Measurements from ENCODE around the gene GET4. TPM values are rescaled to one million over a fixed set of nuclear protein-coding genes. Genes with fewer than 3 reads are reported as not detected.

Gene GET4
- total RNA-seq, 1 experiment from 2014 or later: 44.8 TPM

DNA sequence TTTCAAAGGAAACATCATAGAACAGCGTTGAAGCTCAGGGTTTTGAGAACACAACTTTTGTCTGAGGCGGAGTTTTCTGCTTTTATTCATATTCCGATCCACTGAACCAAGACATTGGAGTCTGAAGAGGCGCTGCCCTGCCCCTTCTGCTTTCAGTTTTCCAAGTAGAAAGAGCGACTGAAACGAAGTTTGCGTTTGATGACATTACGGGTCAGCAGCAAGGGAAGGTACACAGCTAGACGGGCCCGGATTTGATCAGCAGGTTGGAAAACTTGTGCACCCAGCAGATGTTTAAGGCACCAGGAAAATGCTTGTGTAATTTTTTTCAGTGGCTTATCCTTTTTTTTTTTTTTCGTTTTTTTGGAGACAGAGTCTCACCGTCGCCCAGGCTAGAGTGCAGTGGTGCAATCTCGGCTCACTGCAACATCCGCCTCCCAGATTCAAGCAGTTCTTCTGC lies 43.4 kb upstream of the GET4 start:
- ChIA-PET CTCF (interaction anchor here (1.7 kb wide), 1 partner anchor 41 kb away, joined by 5 read pairs; no protein-coding TSS in a partner anchor), POLR2A (no interaction called here), RAD21 (ENCODE audit: low non-redundant PET in 1 of 2, low total read pairs in 2 of 2, uncharacterized antibody in 2 of 2, unreplicated experiment in 2 of 2) (no interaction called here)
- TSS peak; percentile 36 for BruUV-seq (replicated peaks)
- Histone ChIP-seq H3K9ac (ENCODE audit: low read length) (peak overlapping the region; percentile 75), H3K4me3 (replicated peaks in 1 of 2; ENCODE audit: low read depth in 1 of 2, low read length in 2 of 2) (peak overlapping the region; percentile 13 to 45; a peak in 2 of 4 replicates), H3K36me3 (ENCODE audit: control insufficient read depth in 1 of 2, insufficient read depth in 2 of 2, low read length in 2 of 2) (peaks cover 0 to 11% of the 10 kb centered on the region in 2 experiments; a peak in 1 of 4 replicates), H3K79me2 (ENCODE audit: insufficient read depth, low read length) (peaks cover 93% of the 10 kb centered on the region), H3K9me2 (ENCODE audit: insufficient read depth) (no peaks in the 10 kb centered on the region), H4K20me1 (ENCODE audit: insufficient read depth) (no peaks in the 10 kb centered on the region), H3K4me1 (ENCODE audit: control insufficient read depth in 1 of 2, insufficient read depth in 2 of 2, low read length in 2 of 2) (peaks cover 46 to 80% of the 10 kb centered on the region in 2 experiments), H3K27ac (ENCODE audit: low read depth, low read length) (peak overlapping the region; percentile 98), H3K4me2 (ENCODE audit: low read length) (peak overlapping the region; percentile 90), H3K9me3 (ENCODE audit: control insufficient read depth in 1 of 2, insufficient read depth in 1 of 2, low read depth in 1 of 2, low read length in 2 of 2) (no peaks in the 10 kb centered on the region), H2AFZ (ENCODE audit: low read depth, low read length, poor library complexity, severe bottlenecking) (no peak overlapping the region), H3K27me3 (ENCODE audit: insufficient read depth, low read length) (no peaks in the 10 kb centered on the region)
- no peak for TF ChIP-seq ZFX (IDR thresholded peaks at IDR 0.05)
- no peak for TF ChIP-seq EGR1 (IDR thresholded peaks at IDR 0.05; ENCODE audit: low read depth)
- TF ChIP-seq, protein P1, sequence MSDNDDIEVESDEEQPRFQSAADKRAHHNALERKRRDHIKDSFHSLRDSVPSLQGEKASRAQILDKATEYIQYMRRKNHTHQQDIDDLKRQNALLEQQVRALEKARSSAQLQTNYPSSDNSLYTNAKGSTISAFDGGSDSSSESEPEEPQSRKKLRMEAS (IDR thresholded peaks at IDR 0.05): no peak
- TF ChIP-seq TCF7L2 (IDR thresholded peaks at IDR 0.05; ENCODE audit: borderline replicate concordance, extremely low read depth, insufficient read depth, insufficient read length): no peak
- no peak for TF ChIP-seq SRF (IDR thresholded peaks at IDR 0.05; ENCODE audit: low read depth)
- TF ChIP-seq, protein P2, sequence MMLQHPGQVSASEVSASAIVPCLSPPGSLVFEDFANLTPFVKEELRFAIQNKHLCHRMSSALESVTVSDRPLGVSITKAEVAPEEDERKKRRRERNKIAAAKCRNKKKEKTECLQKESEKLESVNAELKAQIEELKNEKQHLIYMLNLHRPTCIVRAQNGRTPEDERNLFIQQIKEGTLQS (IDR thresholded peaks at IDR 0.05): no peak
- no peak for TF ChIP-seq RAD21 (IDR thresholded peaks at IDR 0.05; ENCODE audit: low read depth)
- TF ChIP-seq POLR2A (IDR thresholded peaks at IDR 0.05; ENCODE audit: borderline replicate concordance, extremely low read depth, insufficient read depth, insufficient read length): no peak
- peak; percentile 18 for ATAC-seq
- intact Hi-C loops (cut with micrococcal nuclease): no loop called here
- DNase-seq (ENCODE audit: low read depth, low spot score): no peak

DNA sequence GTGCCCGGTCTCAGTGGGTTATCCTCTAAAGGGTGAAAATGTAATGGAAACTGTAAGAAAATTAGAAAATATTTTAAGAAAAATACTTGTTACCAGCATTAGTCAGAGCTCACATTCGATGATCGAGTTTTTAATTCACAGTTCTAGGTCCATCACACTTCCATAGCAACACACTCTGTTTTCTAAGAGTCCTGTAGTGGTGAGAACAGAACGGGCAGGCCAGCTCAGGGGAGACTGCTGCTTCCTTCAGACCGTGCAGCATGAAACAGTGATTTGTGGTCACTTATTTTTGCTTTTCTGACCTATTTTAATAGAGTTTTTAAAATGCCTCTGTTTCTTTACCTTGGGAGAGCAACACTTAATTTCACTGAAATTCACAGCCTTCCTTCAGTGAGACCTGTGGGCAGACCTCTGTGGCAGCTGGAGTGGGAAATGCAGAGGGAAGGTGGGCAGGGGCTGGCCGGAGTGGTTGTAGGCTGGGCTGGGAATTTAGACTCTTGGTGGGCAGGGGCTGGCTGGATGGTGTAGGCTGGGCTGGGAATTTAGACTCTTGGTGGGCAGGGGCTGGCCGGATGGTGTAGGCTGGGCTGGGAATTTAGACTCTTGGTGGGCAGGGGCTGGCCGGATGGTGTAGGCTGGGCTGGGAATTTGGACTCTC lies 42.6 kb upstream of the GET4 start:
- Histone ChIP-seq H3K4me3 (replicated peaks in 1 of 2; ENCODE audit: low read depth in 1 of 2, low read length in 2 of 2) (no peak overlapping the region), H4K20me1 (ENCODE audit: insufficient read depth) (no peaks in the 10 kb centered on the region), H3K27me3 (ENCODE audit: insufficient read depth, low read length) (no peaks in the 10 kb centered on the region), H2AFZ (ENCODE audit: low read depth, low read length, poor library complexity, severe bottlenecking) (no peak overlapping the region), H3K9me3 (ENCODE audit: control insufficient read depth in 1 of 2, insufficient read depth in 1 of 2, low read depth in 1 of 2, low read length in 2 of 2) (no peaks in the 10 kb centered on the region), H3K9ac (ENCODE audit: low read length) (peak overlapping the region; percentile 75), H3K4me1 (ENCODE audit: control insufficient read depth in 1 of 2, insufficient read depth in 2 of 2, low read length in 2 of 2) (peaks cover 43 to 77% of the 10 kb centered on the region in 2 experiments), H3K79me2 (ENCODE audit: insufficient read depth, low read length) (peaks cover 93% of the 10 kb centered on the region), H3K4me2 (ENCODE audit: low read length) (peak overlapping the region; percentile 90; the same call in 1 of the 2 replicates), H3K27ac (ENCODE audit: low read depth, low read length) (peak overlapping the region; percentile 98; the same call in 1 of the 2 replicates), H3K9me2 (ENCODE audit: insufficient read depth) (no peaks in the 10 kb centered on the region), H3K36me3 (ENCODE audit: control insufficient read depth in 1 of 2, insufficient read depth in 2 of 2, low read length in 2 of 2) (peaks cover 0 to 11% of the 10 kb centered on the region in 2 experiments; a peak in 1 of 4 replicates)
- TF ChIP-seq ZNF274 (IDR thresholded peaks at IDR 0.05; ENCODE audit: low read depth, low read length) (no peak), ELF1 (IDR thresholded peaks at IDR 0.05; ENCODE audit: borderline replicate concordance, low read depth) (no peak), SRF (IDR thresholded peaks at IDR 0.05; ENCODE audit: low read depth) (no peak), TCF7L2 (IDR thresholded peaks at IDR 0.05; ENCODE audit: borderline replicate concordance, extremely low read depth, insufficient read depth, insufficient read length) (no peak)
- CTCF ChIA-PET: interaction anchor here (1.7 kb wide), 1 partner anchor 40 kb away, joined by 5 read pairs; no protein-coding TSS in a partner anchor
- BruUV-seq (replicated peaks): no TSS peak
- ATAC-seq (no peak), DNase-seq (ENCODE audit: low read depth, low spot score) (no peak)
- POLR2A ChIA-PET: no interaction called here
- RAD21 ChIA-PET (ENCODE audit: low non-redundant PET in 1 of 2, low total read pairs in 2 of 2, uncharacterized antibody in 2 of 2, unreplicated experiment in 2 of 2): no interaction called here
- intact Hi-C loops (cut with micrococcal nuclease): no loop called here
